SHP77 treated with DMSO at 0.1 percent for 48 hours (cell line): Measurements from ENCODE around the gene GPR55.

Experiments used
- DNase-seq: peaks from one replicate; lab custom pipeline; 2025; lab: John Stamatoyannopoulos, UW

GPR55 gene

DNA sequence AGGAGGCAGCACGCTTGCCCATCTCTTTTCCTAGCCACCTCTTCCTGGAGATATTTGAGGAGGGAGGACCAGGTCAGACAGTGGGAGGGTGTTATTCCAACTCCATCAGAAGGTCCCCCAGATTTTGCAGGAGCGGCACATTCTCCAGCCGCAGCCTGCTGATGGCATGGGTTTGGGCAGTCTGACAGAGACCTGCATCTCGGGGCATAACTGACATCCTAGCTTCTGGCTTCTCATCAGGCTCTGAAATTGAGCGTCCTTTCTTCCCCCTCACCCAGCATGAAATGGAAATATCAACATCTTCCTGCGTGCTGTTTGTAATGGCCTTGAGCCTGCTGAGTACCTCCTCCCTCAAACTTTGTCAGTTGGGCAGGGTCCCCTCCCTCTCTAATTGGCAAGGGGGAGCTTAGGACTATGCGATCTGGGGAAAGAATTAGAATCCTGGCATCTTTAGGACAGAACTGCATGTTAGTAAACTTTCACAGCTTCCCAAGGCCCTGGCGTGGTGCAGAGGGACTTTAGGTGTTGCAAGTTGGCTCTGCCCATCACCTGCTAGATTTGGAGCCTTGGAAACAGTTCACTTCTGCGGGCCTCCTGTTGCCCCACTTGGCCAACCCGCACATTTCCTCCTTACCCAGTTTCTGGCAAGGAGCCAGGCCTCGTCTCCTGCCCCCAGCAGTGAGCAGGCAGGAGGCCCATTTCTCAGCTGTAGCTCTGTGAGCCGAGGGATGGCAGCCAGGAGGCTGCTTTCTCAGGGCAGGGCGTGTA, 58.1 kb downstream of the GPR55 start:
- no peak for DNase-seq

DNA sequence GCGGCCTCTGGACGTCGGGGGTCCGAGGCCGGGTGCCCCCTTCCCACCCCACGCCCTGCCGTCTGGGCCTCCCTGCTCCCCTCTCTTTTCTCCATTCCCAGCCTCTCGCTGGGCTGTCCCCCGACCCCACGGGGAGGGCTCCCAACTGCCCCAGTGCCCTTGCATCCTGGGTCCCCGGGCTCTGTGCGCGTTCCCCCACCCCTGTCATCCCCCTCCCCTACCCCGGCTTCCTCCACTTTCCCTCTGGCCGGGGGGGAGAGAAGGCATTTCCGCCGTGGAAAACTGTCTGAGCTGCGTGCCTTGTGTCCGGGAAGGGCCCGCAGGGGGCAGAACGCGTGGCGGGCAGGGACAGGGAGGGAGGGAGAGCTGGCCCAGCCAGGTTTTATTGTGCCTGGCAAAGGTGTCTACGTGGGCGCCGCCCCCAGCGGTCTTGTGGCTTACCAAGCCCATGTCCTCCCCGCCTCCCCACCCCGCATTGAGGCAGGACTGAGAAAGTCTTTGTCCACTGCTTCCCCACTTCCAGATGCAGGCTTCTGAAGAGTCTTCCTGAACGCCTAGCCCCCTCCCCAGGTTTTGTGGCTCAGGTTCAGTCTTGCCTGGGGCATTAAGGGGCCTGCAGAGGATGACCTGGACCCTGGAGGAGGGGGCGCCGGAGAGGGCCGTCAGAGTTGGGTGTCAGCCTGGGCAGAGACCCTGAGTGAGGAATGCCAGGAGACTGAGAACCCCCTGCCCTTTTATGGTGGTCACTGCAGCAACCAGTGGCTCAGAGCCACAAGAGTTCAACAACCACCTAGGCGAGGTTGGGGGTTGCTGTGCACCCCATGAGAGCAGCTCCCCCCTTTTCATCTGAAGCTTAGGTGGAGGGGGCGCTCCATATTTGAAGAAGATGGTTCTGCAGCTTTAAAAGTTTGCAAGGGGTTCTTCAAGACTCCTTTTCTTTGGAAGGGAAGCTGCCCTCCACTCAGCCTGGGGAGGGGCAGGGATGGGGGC, 59.0 kb downstream of the GPR55 start:
- DNase-seq, result no peak

DNA sequence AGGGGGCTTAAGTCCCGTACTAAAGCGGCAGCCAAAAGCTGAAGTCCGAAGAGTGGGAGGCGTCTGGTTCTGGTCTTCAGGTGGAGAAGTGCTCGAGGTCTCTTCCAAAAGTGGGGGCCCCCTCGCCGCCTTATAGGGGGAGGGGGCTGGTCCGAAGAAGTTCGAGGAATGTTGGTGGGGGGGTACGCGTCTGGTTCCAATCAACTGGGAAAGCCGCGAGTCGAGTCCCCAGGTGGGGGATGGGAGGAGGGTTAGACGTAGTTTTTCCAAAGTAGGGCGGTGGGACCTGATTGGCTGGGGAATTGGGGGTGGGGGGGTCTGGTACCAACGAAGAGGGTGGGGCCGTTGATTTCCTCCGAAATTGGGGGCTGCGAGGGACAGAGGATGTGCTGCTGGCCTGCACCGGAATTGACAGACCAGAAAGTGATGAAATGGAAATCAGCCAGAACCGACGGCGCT, 59.7 kb downstream of the GPR55 start:
- DNase-seq, result no peak

DNA sequence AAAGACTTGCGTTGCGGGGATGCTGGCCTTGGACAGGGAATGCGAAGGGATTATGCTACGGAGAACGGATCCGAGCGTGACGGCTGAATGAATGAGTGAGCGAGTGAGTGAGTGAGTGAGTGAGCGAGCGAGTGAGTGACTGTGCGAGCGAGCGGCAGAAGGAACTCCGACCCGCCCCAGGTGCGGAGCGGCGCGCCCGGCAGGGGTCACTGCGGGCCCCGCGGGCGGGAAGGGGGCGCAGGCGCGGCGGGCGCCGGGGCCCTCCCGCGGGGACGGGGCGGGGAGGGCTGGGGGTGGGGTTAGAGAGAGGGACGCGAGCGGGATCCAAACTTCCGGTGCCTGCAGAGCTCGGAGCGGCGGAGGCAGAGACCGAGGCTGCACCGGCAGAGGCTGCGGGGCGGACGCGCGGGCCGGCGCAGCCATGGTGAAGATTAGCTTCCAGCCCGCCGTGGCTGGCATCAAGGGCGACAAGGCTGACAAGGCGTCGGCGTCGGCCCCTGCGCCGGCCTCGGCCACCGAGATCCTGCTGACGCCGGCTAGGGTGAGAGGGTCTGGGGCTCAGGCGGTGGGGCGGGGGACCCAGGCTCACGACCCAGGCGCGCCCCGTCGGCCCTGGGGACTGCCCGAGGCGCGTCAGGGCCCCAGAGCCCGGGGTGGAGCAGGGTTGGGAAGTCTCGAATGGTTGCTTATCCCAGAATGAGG, 60.3 kb downstream of the GPR55 start, which contains the start of gene ITM2C:
ITM2C (plus strand) TSS at position 338 of the 702 bp plus-strand sequence; CDS start at position 422, 84 bp downstream.
- peak; percentile 16 for DNase-seq

DNA sequence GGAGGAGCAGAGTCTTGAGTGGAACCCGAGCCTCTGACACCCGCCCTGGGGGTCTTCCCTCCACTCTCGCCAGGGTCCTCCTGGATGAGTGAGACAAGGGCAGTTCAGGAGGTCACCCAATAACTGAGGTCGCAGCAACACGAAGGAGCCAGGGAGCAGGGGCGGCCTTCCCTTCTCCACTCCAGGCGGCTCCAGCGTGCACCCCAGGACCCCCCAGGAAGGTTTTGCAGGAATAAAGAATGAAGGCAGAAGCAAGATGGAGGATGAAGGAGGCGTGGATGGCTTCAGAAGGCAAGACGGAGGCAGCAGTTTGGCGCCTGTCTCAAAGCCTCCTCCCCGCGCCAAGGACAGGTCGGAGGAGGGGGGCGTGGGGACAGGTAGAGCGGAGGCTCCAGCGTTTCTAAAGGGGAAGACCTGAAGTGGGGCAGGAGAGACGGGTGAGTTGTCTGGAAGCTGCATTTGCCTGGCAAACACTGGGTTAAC, 60.9 kb downstream of the GPR55 start:
- no peak for DNase-seq

DNA sequence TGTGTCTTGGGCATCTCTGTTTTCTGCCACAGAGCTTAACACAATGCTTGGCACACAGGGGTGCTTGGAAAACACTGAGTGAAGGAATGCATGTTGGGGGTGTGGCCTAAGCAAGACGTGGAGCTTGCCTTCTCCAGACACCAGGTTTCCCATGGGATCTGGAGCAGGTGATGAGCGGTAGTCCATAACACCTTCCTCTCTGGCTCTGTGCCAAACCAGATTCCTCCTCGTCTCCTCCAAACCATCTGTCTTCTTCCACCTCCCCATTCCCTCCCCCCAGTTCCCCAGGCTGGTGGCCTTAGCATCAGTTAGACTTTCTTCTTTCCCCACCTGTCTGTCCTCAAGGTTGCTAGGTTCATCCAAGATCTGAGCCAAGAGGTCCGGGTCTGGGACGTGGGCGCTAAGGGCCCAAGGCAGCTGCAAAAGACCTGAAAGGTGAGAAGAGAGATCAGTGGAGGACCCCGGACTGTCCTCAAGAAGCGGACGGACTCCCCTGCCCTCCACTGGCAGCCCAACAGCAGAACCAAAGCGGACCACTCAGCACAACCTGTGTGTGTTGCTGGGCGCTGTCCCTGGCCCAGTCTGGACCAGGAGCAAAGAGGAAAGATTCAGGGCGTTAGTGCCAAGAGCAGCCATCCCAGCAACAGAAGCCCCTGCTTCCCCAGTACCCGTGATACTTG, 61.5 kb downstream of the GPR55 start:
- no peak for DNase-seq

- no peak for DNase-seq
Measured at GRCh38 chr2:230863031-230863430, 62.0 kb downstream of the GPR55 start.

DNA sequence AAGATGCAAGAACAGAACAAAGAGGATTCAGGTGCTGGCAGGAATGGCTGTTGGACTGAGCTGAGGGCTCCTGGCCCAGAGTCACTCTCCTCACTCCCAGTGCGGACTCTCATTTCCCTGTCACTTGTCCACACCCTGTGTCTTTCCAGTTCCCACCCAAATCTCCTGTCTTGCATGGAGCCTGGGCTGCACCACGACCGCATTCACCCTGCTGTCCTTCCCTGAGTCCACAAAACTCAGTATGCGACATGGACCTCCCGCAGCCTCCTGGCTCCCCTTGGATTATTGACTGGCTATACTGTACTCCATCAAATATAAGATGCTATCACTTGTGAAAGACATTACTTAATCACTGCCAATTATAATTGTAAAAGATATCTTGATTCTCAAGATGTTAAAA, 62.8 kb downstream of the GPR55 start:
- DNase-seq, result no peak

DNA sequence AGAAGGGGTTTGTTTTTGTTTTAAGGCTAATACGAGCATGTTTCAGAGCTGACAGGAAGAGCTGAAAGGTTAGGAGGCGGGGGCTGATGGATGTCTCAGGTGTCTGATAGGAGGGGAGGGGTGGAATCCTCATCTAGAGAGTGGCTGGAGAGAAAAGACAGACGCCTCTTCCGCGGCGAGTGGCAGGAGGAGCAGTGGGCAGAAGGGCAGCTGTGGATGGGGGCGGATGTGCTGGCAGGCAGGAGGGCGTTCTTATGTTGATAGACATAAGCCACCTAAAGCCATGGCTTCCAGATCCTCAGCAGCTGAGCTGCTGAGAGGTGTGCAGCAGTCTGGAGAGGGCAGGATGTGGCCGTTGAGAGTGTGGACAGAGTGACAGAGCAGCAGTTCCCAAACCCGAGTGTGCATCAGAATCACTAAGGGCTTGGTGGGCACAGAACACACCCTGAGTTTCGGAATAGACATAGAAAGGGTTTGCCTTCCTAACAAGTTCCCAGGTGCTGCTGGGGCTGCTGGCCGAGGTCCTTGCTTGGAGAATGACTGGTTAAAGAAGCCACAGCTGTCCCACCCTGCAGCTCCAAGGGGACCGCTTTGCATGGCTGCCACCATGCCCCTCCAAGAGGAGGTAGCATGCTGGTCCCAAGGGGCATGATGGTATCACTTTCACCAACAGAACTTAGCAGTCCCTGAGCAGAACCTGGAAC, 63.3 kb downstream of the GPR55 start:
- DNase-seq, result peak; percentile 56
